Muscle layer of duodenum (tissue), 2 donors: ENCODE measurements around the gene MB21D2.
"Not testable (repeated sequence)": the region's sequence is repeated elsewhere in the genome, so short reads cannot be mapped to it uniquely, and the experiment has no call there.

Experiments
- H3K27ac ChIP-seq: one replicate; pipeline ENCODE4 v1.7.0; 2013; ENCODE audit warnings: mild to moderate bottlenecking, low read length
- H3K27me3 ChIP-seq: one replicate; pipeline ENCODE4 v1.7.0; 2013; ENCODE audit warnings: low read depth, mild to moderate bottlenecking, control low read depth, low read length
- H3K36me3 ChIP-seq, 2 donors: one replicate each; pipeline ENCODE4 v1.7.0; 2013; ENCODE audit warnings: low read length in 2 of 2, control low read depth in 1 of 2, mild to moderate bottlenecking in 1 of 2; ENCODE audit not compliant: insufficient read depth in 2 of 2, control insufficient read depth in 1 of 2
- H3K4me1 ChIP-seq, 2 donors: one replicate each; pipeline ENCODE4 v1.7.0; 2013; ENCODE audit warnings: low read length in 2 of 2, mild to moderate bottlenecking in 2 of 2, control low read depth in 1 of 2, moderate library complexity in 1 of 2; ENCODE audit not compliant: insufficient read depth in 2 of 2, control insufficient read depth in 1 of 2
- H3K4me3 ChIP-seq, 2 donors: one replicate each; pipeline ENCODE4 v1.7.0; 2013; ENCODE audit warnings: low read length in 2 of 2, low read depth in 1 of 2, mild to moderate bottlenecking in 1 of 2
- H3K9me3 ChIP-seq, 2 donors: one replicate each; pipeline ENCODE4 v1.7.0; 2013; ENCODE audit warnings: low read length in 2 of 2, control low read depth in 1 of 2, mild to moderate bottlenecking in 1 of 2; ENCODE audit not compliant: control insufficient read depth in 1 of 2
- donor health status: healthy.

MB21D2 gene, protein sequence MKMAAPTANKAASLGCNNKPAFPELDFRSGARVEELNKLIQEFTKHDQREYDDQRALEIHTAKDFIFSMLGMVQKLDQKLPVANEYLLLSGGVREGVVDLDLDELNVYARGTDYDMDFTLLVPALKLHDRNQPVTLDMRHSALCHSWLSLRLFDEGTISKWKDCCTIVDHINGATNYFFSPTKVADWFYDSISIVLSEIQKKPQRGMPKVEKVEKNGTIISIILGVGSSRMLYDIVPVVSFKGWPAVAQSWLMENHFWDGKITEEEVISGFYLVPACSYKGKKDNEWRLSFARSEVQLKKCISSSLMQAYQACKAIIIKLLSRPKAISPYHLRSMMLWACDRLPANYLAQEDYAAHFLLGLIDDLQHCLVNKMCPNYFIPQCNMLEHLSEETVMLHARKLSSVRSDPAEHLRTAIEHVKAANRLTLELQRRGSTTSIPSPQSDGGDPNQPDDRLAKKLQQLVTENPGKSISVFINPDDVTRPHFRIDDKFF

DNA sequence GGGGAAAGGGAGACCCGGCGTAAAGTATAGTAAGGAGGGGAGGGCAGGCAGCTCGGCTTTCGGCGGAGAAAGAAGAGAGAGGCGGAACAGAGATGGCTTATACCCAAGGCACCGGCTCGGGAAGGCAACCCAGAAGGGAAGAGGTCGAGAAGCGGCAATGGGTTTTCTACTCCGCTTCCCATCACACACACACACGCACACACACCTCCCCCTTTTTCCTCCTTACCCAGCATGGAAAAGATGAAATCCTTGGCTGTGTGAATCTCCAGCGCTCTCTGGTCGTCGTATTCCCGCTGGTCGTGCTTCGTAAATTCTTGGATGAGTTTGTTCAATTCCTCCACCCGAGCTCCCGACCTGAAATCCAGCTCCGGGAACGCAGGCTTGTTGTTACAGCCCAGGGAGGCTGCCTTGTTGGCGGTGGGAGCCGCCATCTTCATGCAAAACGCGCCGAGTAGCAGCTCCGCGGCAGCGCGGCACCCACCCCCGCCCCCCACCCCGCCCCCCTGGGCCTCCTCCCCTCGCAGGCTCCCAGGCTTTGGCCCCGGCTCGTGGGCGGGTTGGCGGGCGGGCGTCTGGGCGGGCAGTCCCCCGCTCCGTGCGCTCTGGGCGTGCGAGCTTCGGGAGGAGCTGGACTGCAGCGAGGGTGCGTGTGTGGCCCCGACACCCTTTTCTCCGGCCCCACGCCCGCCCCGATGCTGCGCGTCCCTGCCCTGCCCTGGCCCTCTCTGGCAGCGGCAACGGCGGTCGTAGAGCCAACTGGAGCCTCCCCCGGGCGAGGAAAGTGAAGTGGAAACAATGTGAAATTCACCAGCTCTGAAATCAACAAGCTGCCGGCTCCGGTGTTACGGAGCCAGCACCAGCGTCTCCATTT, at the start of gene MB21D2:
MB21D2 (minus strand) TSS at position 453 of the 871 bp plus-strand sequence; CDS start at position 437, 16 bp downstream.
- peak within 1 kb of the TSS; percentile 71 for H3K27ac ChIP-seq
- H3K27me3 ChIP-seq = no peaks in the 10 kb centered on the region
- H3K36me3 ChIP-seq = no peaks in the 10 kb centered on the region
- H3K4me1 ChIP-seq = peaks cover 6 to 31% of the 10 kb centered on the region in 2 donors
- H3K4me3 ChIP-seq = peak within 1 kb of the TSS; percentile 79 to 90
- H3K9me3 ChIP-seq = no peaks in the 10 kb centered on the region

DNA sequence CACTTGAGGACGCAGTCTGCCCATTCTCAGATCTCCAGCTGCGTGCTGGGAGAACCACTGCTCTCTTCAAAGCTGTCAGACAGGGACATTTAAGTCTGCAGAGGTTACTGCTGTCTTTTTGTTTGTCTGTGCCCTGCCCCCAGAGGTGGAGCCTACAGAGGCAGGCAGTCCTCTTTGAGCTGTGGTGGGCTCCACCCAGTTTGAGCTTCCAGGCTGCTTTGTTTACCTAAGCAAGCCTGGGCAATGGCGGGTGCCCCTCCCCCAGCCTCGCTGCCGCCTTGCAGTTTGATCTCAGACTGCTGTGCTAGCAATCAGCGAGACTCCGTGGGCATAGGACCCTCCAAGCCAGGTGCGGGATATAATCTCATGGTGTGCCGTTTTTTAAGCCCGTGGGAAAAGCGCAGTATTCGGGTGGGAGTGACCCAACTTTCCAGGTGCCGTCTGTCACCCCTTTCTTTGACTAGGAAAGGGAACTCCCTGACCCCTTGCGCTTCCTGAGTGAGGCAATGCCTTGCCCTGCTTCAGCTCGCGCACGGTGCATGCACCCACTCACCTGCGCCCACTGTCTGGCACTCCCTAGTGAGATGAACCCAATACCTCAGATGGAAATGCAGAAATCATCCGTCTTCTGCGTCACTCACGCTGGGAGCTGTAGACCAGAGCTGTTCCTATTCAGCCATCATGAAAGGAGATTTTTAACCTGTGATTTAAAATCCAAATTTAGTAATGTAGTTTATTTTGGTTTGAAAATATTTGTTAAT, 47.5 kb upstream of the MB21D2 start:
- H3K27ac ChIP-seq, H3K4me1 ChIP-seq, H3K4me3 ChIP-seq, H3K36me3 ChIP-seq, H3K9me3 ChIP-seq, H3K27me3 ChIP-seq: not testable (repeated sequence)

DNA sequence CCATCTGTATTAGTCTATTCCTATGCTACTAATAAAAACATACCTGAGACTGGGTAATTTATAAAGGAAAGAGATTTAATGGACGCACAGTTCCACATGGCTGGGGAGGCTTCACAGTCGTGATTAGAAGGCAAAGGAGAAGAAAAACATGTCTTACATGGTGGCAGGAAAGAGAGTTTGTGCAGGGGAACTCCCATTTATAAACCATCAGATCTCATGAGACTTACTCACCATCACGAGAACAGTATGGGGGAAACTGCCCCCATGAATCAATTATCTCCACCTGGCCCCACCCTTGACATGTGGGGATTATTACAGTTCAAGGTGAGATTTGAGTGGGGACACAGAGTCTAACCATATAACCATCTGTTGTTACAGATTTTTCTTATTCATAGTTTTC, 42.1 kb upstream of the MB21D2 start:
- Histone ChIP-seq H3K36me3 (no peaks in the 10 kb centered on the region), H3K27ac (no peak overlapping the region), H3K9me3 (no peaks in the 10 kb centered on the region), H3K4me1 (no peaks in the 10 kb centered on the region), H3K4me3 (no peak overlapping the region), H3K27me3 (no peaks in the 10 kb centered on the region)

DNA sequence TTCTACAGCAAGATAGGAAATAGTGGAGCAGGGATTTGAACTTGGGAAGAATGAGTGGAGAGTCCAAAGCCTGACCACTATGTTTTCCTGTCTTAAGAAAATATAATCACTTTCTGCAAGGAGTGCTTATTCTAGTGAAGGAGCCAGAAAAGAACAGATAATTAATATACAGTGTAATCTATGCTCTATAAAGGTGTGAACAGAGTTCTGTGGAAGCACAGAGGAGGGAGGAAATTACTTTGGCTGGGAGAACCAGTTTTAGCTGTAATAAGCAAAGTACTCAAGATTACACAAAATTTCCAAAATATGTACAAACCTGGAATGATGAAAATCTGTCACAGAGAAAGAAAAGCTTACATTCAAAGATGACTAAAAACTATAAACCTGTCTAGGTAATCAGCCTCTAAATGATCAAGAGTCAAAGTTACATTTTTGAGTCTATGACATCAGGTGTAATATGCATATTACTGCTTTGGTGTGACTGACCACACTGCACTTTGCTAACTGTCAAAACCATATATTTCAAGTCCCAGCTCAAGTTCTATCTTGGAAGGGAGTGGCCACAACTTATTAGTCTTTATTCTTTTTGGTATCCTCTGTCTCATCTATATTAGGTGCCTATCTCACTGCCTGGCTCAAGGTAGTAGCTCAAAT, 40.7 kb upstream of the MB21D2 start:
- no peaks in the 10 kb centered on the region for H3K9me3 ChIP-seq
- no peaks in the 10 kb centered on the region for H3K36me3 ChIP-seq
- H3K4me1 ChIP-seq = no peaks in the 10 kb centered on the region
- no peaks in the 10 kb centered on the region for H3K27me3 ChIP-seq
- peak overlapping the region in 1 of 2 donors; percentile 12 for H3K4me3 ChIP-seq
- peak overlapping the region; percentile 76 for H3K27ac ChIP-seq

DNA sequence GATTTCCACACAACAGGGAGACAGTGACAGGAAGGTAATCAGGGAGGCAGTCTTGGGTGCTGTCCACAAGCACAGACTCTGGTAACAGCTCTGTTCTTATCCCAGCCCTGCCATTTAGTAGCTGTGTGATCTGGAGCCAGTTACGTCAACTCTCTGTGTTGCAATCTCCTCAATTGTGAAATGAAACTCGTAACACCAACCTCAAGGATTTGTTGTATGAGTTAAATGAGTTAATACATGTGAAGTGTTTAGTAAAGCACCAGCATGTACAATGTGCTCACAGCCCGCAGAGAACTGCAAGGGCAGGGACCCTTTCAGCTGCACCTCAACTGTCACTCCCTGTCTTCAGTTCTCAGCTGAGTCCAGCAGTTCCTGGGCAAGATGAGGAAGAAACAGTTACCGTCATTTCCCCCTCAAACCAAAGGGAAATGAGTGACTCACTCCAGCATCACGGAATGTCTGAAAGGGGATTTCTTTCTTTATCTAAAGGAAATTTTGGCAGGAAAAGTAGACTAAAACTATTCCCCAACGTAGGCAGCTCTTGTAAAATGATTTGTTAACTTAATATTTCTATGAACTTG, 39.9 kb upstream of the MB21D2 start:
- Histone ChIP-seq H3K9me3 (no peaks in the 10 kb centered on the region), H3K36me3 (no peaks in the 10 kb centered on the region), H3K27me3 (no peaks in the 10 kb centered on the region), H3K27ac (peak overlapping the region; percentile 76), H3K4me1 (no peaks in the 10 kb centered on the region), H3K4me3 (peak overlapping the region in 1 of 2 donors; percentile 12)

DNA sequence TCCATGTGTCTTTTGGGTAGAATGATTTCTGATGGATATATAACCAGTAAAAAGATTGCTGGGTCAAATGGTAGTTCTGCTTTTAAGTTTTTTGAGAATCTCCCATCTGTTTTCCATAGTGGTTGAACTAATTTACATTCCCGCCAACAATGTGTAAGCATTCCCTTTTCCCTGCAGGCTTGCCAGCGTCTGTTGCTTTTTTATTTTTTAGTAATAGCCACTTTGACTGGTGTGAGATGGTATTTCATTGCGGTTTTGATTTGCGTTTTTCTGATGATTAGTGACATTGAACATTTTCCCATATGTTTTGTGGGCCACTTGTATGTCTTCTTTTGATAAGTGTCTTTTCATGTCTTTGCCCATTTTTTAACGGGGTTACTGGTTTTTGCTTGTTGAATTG, 36.3 kb upstream of the MB21D2 start:
- Histone ChIP-seq H3K9me3 (no peaks in the 10 kb centered on the region), H3K36me3 (no peaks in the 10 kb centered on the region), H3K4me3 (no peak overlapping the region), H3K27me3 (no peaks in the 10 kb centered on the region), H3K27ac (no peak overlapping the region), H3K4me1 (no peaks in the 10 kb centered on the region)

DNA sequence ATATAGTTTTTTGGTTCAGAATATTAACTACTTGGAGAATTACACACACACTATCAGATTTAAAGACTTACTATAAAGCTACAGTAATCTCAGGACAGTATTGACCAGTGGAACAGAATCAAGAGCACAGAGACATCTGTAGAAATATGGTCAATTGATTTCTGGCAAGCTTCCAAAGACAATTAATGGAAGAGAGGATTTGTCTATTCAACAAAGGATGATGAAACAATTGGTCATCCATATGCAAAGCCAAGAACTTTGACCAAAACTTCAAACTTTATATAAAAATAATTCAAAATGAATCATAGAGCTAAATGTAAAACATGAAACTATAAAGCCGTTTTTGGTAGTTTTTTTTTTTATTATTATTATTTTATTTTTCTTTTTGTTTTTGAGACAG, 29.8 kb upstream of the MB21D2 start:
- no peaks in the 10 kb centered on the region for H3K27me3 ChIP-seq
- no peak overlapping the region for H3K4me3 ChIP-seq
- no peaks in the 10 kb centered on the region for H3K36me3 ChIP-seq
- no peaks in the 10 kb centered on the region for H3K9me3 ChIP-seq
- H3K4me1 ChIP-seq = no peaks in the 10 kb centered on the region
- H3K27ac ChIP-seq = no peak overlapping the region

DNA sequence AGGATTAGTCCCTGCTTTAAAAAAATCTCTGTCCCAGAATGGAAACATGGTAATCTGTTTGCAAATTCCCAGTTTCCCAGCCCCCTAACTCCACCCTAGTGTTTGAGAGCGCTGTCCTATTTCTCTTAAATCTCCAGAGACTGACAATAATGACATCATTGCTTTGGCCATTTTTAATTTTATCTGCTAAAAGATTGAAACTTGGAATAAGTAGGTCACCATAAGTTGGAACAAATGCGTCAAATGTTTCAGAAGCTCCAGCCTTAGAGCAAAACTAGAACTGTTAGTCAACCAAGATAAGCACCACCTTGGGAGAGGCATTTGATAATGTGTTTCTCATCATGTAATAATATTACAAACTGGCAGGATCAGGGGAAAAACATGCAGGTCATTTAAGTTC, 25.7 kb upstream of the MB21D2 start:
- Histone ChIP-seq H3K9me3 (no peaks in the 10 kb centered on the region), H3K4me1 (no peaks in the 10 kb centered on the region), H3K27me3 (no peaks in the 10 kb centered on the region), H3K4me3 (no peak overlapping the region), H3K27ac (no peak overlapping the region), H3K36me3 (no peaks in the 10 kb centered on the region)

DNA sequence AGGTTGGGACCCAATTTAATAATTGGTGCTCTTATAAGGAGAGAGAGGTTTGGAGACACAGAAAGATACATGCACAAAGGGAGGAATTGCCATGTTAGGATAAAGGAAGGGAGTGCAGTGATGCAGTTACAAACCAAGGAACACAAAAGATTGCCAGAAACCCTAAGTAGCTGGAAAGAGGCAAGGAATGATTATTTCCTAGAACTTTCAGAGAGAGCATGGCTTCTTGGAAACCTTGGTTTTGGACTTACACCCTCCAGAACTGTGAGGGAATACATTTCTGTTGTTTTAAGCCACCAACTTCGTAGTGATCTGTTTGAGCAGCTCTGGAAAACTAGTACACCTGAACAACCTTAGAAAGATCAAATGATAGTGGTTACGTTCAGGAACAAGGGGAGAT, 25.0 kb upstream of the MB21D2 start:
- no peaks in the 10 kb centered on the region for H3K27me3 ChIP-seq
- H3K4me1 ChIP-seq = no peaks in the 10 kb centered on the region
- H3K4me3 ChIP-seq = no peak overlapping the region
- no peaks in the 10 kb centered on the region for H3K36me3 ChIP-seq
- H3K9me3 ChIP-seq = no peaks in the 10 kb centered on the region
- no peak overlapping the region for H3K27ac ChIP-seq

DNA sequence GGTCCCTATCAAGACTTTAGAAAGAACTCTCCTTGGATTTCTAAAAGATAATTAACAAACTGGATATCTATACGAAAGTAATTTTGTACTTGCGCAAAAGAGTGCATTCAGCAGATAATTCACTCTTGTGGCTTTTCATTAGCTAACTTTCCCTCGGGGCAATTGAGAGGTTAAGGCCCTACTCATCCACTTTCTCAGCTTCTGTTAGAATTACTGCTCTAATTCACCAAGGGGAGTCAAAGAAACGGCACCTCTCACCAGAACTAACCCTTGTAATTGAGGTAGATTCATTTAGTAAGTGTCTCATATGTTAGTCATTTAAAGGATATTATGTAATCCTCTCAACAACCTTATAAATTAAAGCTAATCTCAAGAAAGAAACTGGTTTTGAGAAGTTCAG, 22.5 kb upstream of the MB21D2 start:
- H3K27ac ChIP-seq = no peak overlapping the region
- H3K27me3 ChIP-seq = no peaks in the 10 kb centered on the region
- no peak overlapping the region for H3K4me3 ChIP-seq
- no peaks in the 10 kb centered on the region for H3K36me3 ChIP-seq
- H3K4me1 ChIP-seq = no peaks in the 10 kb centered on the region
- H3K9me3 ChIP-seq = no peaks in the 10 kb centered on the region
